ENCODE data around the gene BICDL2.

BICDL2 gene

GRCh38 chr16:2992383-2993081 is 44.2 kb downstream of the BICDL2 start:
- DNase-seq (ENCODE audit: low read depth), result no peak

GRCh38 chr16:2991566-2992261 is 45.0 kb downstream of the BICDL2 start:
- H3K4me3 ChIP-seq (ENCODE audit: low read depth, low read length), result no peak overlapping the region
- no peak for DNase-seq (ENCODE audit: low read depth)

More at GRCh38 chr16:2992383-2993081, 44.2 kb downstream of the BICDL2 start:
- H3K4me3 ChIP-seq (ENCODE audit: low read depth, low read length), result no peak overlapping the region

DNA sequence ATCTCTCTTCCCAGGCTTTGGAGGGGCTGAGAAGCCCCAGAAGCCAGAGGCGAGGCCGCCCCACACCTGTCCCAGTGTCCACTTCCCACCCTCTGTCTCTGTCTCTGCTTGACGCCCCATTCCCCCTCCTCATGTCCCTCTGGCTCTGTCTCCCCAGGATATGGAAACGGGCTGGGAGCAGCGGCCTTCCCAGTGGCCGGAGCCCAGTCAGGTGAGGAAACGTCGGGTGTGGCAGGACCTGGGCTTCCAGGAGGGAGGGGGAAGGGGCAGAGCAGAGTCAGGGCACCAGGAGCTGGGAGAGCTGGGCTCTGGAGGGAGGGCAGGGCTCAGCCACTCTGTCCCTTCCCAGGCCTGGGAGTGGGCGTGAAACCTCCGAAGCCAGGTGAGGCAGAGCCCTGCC is 45.9 kb downstream of the BICDL2 start:
- no peak overlapping the region for H3K4me3 ChIP-seq (ENCODE audit: low read depth, low read length)
- DNase-seq (ENCODE audit: low read depth), result no peak

- no peak for DNase-seq (ENCODE audit: low read depth)
- H3K4me3 ChIP-seq (ENCODE audit: low read depth, low read length), result no peak overlapping the region
Observed at GRCh38 chr16:2988590-2989099, 48.1 kb downstream of the BICDL2 start.

DNA sequence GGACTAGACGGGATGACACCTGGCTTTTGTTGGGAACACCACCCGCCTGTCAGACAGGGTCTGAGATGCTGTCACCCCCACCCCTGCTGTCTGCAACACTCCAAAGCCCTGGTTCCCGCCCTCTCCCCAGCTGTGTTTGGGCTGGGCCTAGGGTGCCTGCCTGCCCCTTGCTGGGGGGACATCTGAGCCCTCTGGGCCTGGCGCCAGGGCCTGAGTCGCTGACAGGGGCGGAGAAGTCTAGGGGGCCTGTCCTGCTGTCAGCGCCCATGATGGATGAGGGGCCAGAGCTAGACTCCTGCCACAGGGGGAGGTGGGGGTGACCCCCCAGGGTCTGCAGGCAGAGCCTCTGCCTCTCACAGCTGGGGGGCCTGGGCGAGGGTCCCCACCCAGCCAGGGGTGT is 48.9 kb downstream of the BICDL2 start:
- DNase-seq (ENCODE audit: low read depth), result no peak
- H3K4me3 ChIP-seq (ENCODE audit: low read depth, low read length), result no peak overlapping the region

DNA sequence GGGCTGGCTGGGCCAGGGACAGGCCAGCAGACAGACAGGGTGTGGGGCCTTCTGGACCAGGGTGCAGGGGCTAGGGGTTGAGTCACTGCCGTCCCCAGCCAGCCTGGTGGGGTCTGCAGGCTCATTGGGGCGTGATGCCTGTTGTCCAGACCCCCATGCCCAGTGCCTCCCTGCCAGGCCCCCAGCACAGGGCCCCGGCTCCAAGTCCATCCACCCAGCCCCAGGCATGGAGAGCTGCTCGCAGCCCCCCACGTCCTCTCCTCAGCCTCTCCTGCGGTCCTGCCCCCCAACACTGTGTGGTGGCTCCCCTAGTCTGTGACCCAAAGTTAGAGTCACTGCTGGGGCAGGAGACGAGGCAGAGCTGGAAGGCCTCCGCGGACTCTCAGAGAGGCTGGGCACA is 49.5 kb downstream of the BICDL2 start:
- DNase-seq (ENCODE audit: low read depth), result no peak
- no peak overlapping the region for H3K4me3 ChIP-seq (ENCODE audit: low read depth, low read length)

- no peak overlapping the region for H3K4me3 ChIP-seq (ENCODE audit: low read depth, low read length)
- DNase-seq (ENCODE audit: low read depth), result no peak
Observed at GRCh38 chr16:2986623-2987188, 50.0 kb downstream of the BICDL2 start.

DNA sequence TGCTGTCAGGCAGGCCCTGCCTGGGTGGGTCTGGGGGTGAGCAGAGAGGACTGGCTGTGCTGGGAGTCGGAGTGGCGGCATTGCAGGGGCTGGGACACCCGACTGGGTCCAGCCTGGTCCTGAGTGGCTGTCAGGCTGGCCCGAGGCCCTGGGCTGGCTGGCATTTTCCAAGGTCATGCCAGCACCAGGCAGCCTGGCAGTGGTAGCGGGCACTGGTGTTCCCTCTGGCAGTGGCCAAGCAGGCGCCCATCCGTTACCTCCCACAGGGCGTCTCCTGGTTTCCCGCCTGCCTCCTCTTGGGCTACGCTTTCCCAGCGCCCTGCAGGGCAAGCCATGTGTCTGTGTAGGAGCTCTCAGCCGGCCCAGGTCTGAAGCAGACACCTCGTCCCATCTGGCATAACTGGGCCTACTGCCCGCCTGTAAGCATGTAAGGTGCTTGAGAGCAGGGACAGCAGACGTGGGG is 50.8 kb downstream of the BICDL2 start:
- no peak for DNase-seq (ENCODE audit: low read depth)
- H3K4me3 ChIP-seq (ENCODE audit: low read depth, low read length), result no peak overlapping the region

- no peak overlapping the region for H3K4me3 ChIP-seq (ENCODE audit: low read depth, low read length)
- DNase-seq (ENCODE audit: low read depth), result no peak
Observed at GRCh38 chr16:2985462-2985861, 51.3 kb downstream of the BICDL2 start.

DNA sequence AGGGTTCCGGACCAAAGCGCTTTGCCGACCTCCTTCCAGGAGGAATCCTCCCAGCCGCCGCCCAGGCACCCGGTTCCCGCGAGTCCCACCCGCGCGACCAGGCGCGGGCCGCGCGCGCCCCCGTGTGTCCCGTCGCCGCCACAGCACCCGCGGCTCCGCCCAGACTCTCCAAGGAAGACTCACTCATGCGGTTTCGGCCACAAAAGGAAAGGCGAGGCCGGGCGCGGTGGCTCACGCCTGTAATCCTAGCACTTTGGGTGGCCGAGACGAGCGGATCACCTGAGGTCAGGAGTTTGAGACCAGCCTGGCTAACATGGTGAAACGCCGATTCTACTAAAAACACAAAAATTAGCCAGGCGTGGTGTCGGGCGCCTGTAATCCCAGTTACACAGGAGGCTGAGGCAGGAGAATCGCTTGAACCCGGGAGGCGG is 53.0 kb downstream of the BICDL2 start:
- peak overlapping the region; percentile 20 for H3K4me3 ChIP-seq (ENCODE audit: low read depth, low read length)
- no peak for DNase-seq (ENCODE audit: low read depth)

DNA sequence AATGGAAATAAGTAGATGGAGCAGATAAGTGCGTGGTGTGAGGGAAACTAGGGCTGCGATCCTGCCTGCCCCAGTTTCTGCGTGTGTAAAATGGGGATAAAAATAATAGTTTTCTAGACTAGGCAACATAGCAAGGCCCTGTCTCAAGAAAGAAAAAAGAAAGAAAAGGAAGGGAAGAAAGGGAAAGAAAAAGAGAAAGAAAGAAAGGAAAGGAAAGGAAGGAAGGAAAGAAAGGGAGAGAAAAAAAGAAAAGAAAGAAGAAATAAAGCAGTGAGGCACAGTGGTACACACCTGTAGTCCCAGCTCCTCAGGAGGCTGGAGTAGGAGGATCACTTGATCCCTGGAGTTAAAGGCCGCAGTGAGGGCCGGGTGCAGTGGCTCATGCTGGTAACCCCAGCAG is 54.3 kb downstream of the BICDL2 start:
- DNase-seq (ENCODE audit: low read depth), result no peak
- H3K4me3 ChIP-seq (ENCODE audit: low read depth, low read length), result no peak overlapping the region

GRCh38 chr16:2981899-2982250 is 54.9 kb downstream of the BICDL2 start:
- H3K4me3 ChIP-seq (ENCODE audit: low read depth, low read length), result no peak overlapping the region
- no peak for DNase-seq (ENCODE audit: low read depth)

DNA sequence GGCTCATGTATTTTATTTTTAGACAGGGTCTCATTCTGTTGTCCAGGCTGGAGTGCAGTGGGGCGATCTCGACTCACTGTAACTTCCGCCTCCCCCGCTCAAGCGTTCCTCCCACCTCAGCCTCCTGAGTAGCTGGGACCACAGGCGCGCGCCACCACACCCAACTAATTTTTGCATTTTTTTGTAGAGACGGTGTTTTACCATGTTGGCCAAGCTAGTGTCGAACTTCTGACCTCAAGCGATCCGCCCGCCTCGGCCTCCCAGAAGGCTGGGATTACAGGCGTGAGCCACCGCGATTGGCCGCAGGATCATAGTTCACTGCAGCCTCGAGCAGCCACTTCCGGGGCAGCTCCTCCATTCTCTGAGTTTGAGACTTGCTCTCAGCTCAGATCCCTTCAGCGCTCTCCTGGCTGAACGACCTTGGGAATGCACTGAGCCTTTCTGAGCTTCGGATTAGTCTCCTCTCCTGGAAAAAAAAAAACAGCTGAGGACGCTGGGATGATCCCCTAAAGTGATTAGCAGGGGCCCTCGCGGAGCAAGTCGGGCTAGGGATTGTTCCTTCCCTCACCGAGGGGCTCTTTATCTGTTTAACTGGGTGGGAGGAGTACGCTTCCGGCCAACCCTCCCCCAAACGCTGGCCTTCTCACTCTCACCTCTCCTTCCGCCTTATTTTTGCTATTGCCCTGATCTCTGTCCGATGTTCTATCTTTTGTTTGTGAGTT is 55.4 kb downstream of the BICDL2 start:
- peak overlapping the region; percentile 74 for H3K4me3 ChIP-seq (ENCODE audit: low read depth, low read length)
- no peak for DNase-seq (ENCODE audit: low read depth)

GRCh38 chr16:2980227-2981176 is 56.2 kb downstream of the BICDL2 start, which contains the start of gene PKMYT1:
TSS of gene PKMYT1 (minus strand) at chr16:2980446. CDS start at chr16:2979657, 789 bp downstream.
- H3K4me3 ChIP-seq (ENCODE audit: low read depth, low read length), result peak within 1 kb of the TSS; percentile 74
- DNase-seq (ENCODE audit: low read depth), result peak; percentile 33

GRCh38 chr16:2979669-2980226 is 57.0 kb downstream of the BICDL2 start:
- no peak for DNase-seq (ENCODE audit: low read depth)
- H3K4me3 ChIP-seq (ENCODE audit: low read depth, low read length), result peak overlapping the region; percentile 74
